ENCODE data around the gene FBXO34. TPM values are rescaled to one million over a fixed set of nuclear protein-coding genes. Genes with fewer than 3 reads are reported as not detected.
A peak's percentile ranks its signal among the peaks of the same experiment; 100 is the strongest.
"Not testable (repeated sequence)": the region's sequence is repeated elsewhere in the genome, so short reads cannot be mapped to it uniquely, and the experiment has no call there.

FBXO34 gene
- total RNA-seq, 1 donor: 24.6 TPM

DNA sequence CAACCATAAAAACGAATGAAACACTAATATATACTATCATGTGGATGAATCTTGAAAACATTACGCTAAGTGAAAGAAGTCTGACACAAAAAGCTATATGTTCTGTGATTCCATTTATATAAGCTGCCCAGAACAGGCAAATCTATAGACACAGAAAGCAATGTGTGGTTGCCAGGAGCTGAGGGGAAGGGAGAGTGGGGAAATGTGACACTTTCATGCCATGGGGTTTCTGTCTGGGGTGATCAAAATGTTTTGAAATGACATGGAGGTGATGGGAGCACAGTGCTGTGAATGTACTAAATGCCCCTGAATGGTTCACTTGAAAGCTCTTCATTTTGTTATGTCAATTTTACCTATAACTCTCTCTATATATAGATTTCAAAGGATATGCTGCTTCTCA lies 110.3 kb downstream of the FBXO34 start:
- no peak overlapping the region for H3K4me3 ChIP-seq (ENCODE audit: insufficient read depth, low read length)
- H3K27me3 ChIP-seq (ENCODE audit: insufficient read depth, low read length): no peaks in the 10 kb centered on the region
- TF ChIP-seq, protein P1, sequence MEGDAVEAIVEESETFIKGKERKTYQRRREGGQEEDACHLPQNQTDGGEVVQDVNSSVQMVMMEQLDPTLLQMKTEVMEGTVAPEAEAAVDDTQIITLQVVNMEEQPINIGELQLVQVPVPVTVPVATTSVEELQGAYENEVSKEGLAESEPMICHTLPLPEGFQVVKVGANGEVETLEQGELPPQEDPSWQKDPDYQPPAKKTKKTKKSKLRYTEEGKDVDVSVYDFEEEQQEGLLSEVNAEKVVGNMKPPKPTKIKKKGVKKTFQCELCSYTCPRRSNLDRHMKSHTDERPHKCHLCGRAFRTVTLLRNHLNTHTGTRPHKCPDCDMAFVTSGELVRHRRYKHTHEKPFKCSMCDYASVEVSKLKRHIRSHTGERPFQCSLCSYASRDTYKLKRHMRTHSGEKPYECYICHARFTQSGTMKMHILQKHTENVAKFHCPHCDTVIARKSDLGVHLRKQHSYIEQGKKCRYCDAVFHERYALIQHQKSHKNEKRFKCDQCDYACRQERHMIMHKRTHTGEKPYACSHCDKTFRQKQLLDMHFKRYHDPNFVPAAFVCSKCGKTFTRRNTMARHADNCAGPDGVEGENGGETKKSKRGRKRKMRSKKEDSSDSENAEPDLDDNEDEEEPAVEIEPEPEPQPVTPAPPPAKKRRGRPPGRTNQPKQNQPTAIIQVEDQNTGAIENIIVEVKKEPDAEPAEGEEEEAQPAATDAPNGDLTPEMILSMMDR (IDR thresholded peaks at IDR 0.05; ENCODE audit: extremely low read depth, low read depth, low read length): no peak
- H2AFZ ChIP-seq (ENCODE audit: low read length): no peak overlapping the region
- H3K79me2 ChIP-seq (ENCODE audit: insufficient read depth, low read length): no peaks in the 10 kb centered on the region
- H3K27ac ChIP-seq (ENCODE audit: low read depth, low read length): no peak overlapping the region
- peaks cover 13% of the 10 kb centered on the region for H3K4me1 ChIP-seq (ENCODE audit: insufficient read depth, low read length)
- DNase-seq (ENCODE audit: insufficient read length, low spot score, missing footprints): no peak
- H3K36me3 ChIP-seq (ENCODE audit: insufficient read depth, low read length): peaks cover 32% of the 10 kb centered on the region
- H4K20me1 ChIP-seq (ENCODE audit: insufficient read depth, low read length): no peaks in the 10 kb centered on the region
- H3K9me3 ChIP-seq (ENCODE audit: low read depth, low read length): no peaks in the 10 kb centered on the region
- no peak overlapping the region for H3K4me2 ChIP-seq (ENCODE audit: insufficient read depth, low read length)

DNA sequence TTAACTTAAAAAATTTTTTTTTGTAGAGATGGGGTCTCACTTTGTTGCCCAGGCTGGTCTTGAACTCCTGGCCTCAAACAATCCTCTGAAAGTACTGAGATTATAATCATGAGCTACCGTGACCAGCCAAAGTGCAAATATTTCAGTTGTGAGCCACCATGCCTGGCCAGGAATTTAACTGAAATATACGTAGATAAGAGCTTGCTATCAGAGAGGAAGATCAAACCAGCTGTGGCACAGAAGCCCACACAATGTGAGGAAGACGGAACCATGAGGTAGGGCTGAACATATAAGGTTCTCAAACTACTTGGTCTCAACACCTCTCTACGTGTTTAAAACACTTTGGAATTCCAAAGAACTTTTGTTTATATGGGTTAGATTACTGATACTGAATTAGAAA lies 111.3 kb downstream of the FBXO34 start:
- TF ChIP-seq, protein P1 (IDR thresholded peaks at IDR 0.05; ENCODE audit: extremely low read depth, low read depth, low read length): no peak
- Histone ChIP-seq H3K4me3 (ENCODE audit: insufficient read depth, low read length) (no peak overlapping the region), H3K27ac (ENCODE audit: low read depth, low read length) (peak overlapping the region; percentile 36), H3K9me3 (ENCODE audit: low read depth, low read length) (no peaks in the 10 kb centered on the region), H3K36me3 (ENCODE audit: insufficient read depth, low read length) (peaks cover 27% of the 10 kb centered on the region), H3K79me2 (ENCODE audit: insufficient read depth, low read length) (no peaks in the 10 kb centered on the region), H3K27me3 (ENCODE audit: insufficient read depth, low read length) (no peaks in the 10 kb centered on the region), H3K4me1 (ENCODE audit: insufficient read depth, low read length) (peaks cover 13% of the 10 kb centered on the region), H3K4me2 (ENCODE audit: insufficient read depth, low read length) (no peak overlapping the region), H2AFZ (ENCODE audit: low read length) (no peak overlapping the region), H4K20me1 (ENCODE audit: insufficient read depth, low read length) (no peaks in the 10 kb centered on the region)
- no peak for DNase-seq (ENCODE audit: insufficient read length, low spot score, missing footprints)

DNA sequence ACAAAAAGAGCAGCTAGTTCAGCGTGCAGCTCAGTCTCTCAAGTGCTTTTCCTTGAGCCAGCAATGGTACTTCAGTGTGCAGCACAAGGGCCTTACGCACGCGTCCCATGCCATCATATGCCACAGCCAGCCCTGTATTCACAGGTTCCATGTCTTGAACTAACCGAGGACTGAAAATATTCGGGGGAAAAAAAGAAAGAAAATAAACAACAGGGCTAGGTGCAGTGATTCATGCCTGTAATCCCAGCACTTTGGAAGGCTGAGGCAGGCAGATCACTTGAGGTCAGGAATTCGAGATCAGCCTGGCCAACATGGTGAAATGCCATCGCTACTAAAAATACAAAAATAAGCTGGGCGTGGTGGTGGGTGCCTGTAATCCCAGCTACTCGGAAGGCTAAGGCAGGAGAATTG lies 111.8 kb downstream of the FBXO34 start:
- H2AFZ ChIP-seq (ENCODE audit: low read length); H3K27me3 ChIP-seq (ENCODE audit: insufficient read depth, low read length); H3K4me3 ChIP-seq (ENCODE audit: insufficient read depth, low read length); H3K79me2 ChIP-seq (ENCODE audit: insufficient read depth, low read length); H3K9me3 ChIP-seq (ENCODE audit: low read depth, low read length); H4K20me1 ChIP-seq (ENCODE audit: insufficient read depth, low read length); DNase-seq (ENCODE audit: insufficient read length, low spot score, missing footprints): not testable (repeated sequence)
- Histone ChIP-seq H3K36me3 (ENCODE audit: insufficient read depth, low read length) (peaks cover 24% of the 10 kb centered on the region), H3K4me1 (ENCODE audit: insufficient read depth, low read length) (peaks cover 13% of the 10 kb centered on the region), H3K4me2 (ENCODE audit: insufficient read depth, low read length) (peak overlapping the region; percentile 20), H3K27ac (ENCODE audit: low read depth, low read length) (peak overlapping the region; percentile 36)

- peak overlapping the region; percentile 6 for H3K4me2 ChIP-seq (ENCODE audit: insufficient read depth, low read length)
Observed at GRCh38 chr14:55383541-55384140, 112.4 kb downstream of the FBXO34 start.

More at GRCh38 chr14:55383541-55384140, 112.4 kb downstream of the FBXO34 start:
- H3K27me3 ChIP-seq (ENCODE audit: insufficient read depth, low read length): no peaks in the 10 kb centered on the region
- H3K4me3 ChIP-seq (ENCODE audit: insufficient read depth, low read length): no peak overlapping the region
- H3K27ac ChIP-seq (ENCODE audit: low read depth, low read length): no peak overlapping the region
- peaks cover 24% of the 10 kb centered on the region for H3K36me3 ChIP-seq (ENCODE audit: insufficient read depth, low read length)
- no peak overlapping the region for H2AFZ ChIP-seq (ENCODE audit: low read length)
- TF ChIP-seq, protein P1 (IDR thresholded peaks at IDR 0.05; ENCODE audit: extremely low read depth, low read depth, low read length): no peak
- H3K4me1 ChIP-seq (ENCODE audit: insufficient read depth, low read length): peaks cover 19% of the 10 kb centered on the region
- no peaks in the 10 kb centered on the region for H3K9me3 ChIP-seq (ENCODE audit: low read depth, low read length)
- DNase-seq (ENCODE audit: insufficient read length, low spot score, missing footprints): no peak
- no peaks in the 10 kb centered on the region for H3K79me2 ChIP-seq (ENCODE audit: insufficient read depth, low read length)
- H4K20me1 ChIP-seq (ENCODE audit: insufficient read depth, low read length): no peaks in the 10 kb centered on the region
